Body of pancreas (tissue), 4 donors: ENCODE results near the gene DLG2.

Experiments used
- POLR2A ChIP-seq, 3 donors: fragments of 450-650 bp; IDR thresholded peaks; one replicate each; pipeline ENCODE4 v1.6.1; 2016; ENCODE audit warnings: antibody characterized with exemption in 3 of 3, mild to moderate bottlenecking in 2 of 3
- TF ChIP-seq, protein P1 (sequence below), 7 experiments: fragments of 450-650 bp in 4 of 7; fragments of 200-600 bp in 3 of 7; sonication (generic) in 3 of 7; IDR thresholded peaks; one replicate each; pipeline ENCODE4 v1.5.1; 2016 to 2019; ENCODE audit warnings: antibody characterized with exemption in 7 of 7

DNA sequence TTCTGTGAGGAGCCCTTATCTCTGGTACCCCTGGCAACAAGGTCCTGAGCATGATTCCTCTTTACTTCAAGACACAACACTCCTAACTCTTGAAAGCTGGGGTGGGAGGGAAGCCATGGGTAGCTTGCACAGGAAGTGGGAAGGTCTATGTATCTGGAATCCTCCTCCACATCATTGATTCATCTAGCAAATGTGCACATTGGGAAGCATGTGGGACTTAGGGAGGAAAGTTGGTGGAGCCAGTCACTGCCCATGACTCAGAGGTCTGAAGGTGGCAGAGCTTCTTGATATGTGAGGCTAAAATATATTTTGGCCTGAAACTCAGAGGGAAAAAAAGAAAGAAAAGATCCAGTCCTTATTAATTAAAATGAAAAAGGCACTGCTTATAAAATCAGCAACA is 1000.9 kb downstream of the DLG2 start:
- TF ChIP-seq, protein P1, sequence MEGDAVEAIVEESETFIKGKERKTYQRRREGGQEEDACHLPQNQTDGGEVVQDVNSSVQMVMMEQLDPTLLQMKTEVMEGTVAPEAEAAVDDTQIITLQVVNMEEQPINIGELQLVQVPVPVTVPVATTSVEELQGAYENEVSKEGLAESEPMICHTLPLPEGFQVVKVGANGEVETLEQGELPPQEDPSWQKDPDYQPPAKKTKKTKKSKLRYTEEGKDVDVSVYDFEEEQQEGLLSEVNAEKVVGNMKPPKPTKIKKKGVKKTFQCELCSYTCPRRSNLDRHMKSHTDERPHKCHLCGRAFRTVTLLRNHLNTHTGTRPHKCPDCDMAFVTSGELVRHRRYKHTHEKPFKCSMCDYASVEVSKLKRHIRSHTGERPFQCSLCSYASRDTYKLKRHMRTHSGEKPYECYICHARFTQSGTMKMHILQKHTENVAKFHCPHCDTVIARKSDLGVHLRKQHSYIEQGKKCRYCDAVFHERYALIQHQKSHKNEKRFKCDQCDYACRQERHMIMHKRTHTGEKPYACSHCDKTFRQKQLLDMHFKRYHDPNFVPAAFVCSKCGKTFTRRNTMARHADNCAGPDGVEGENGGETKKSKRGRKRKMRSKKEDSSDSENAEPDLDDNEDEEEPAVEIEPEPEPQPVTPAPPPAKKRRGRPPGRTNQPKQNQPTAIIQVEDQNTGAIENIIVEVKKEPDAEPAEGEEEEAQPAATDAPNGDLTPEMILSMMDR (IDR thresholded peaks at IDR 0.05), result no peak
- no peak for TF ChIP-seq POLR2A (IDR thresholded peaks at IDR 0.05)
